Measurements from ENCODE around the gene STAT3.
"Not testable (repeated sequence)": the region's sequence is repeated elsewhere in the genome, so short reads cannot be mapped to it uniquely, and the experiment has no call there.

The STAT3 gene

GRCh38 chr17:42402117-42402516 is 13.9 kb upstream of the STAT3 start:
- H3K27ac ChIP-seq: peak overlapping the region in 1 of 2 donors; percentile 66
- H3K4me3 ChIP-seq: no peak overlapping the region
- no peak for DNase-seq (ENCODE audit: low spot score)
- no peak for TF ChIP-seq CTCF (IDR thresholded peaks at IDR 0.05)

- peak overlapping the region in 1 of 2 donors; percentile 19 for H3K27ac ChIP-seq
- not testable (repeated sequence) for H3K4me3 ChIP-seq; DNase-seq (ENCODE audit: low spot score)
Observed at GRCh38 chr17:42400844-42401375, 12.7 kb upstream of the STAT3 start.

GRCh38 chr17:42399948-42400843 is 12.0 kb upstream of the STAT3 start:
- H3K4me3 ChIP-seq: no peak overlapping the region
- no peak for DNase-seq (ENCODE audit: low spot score)
- H3K27ac ChIP-seq: peak overlapping the region in 1 of 2 donors; percentile 10
- TF ChIP-seq CTCF (IDR thresholded peaks at IDR 0.05): no peak

- Histone ChIP-seq H3K4me3 (no peak overlapping the region), H3K27ac (peak overlapping the region in 1 of 2 donors; percentile 57)
- no peak for DNase-seq (ENCODE audit: low spot score)
- no peak for TF ChIP-seq CTCF (IDR thresholded peaks at IDR 0.05)
Observed at GRCh38 chr17:42399121-42399520, 10.9 kb upstream of the STAT3 start.

GRCh38 chr17:42395601-42396000 is 7.4 kb upstream of the STAT3 start:
- not testable (repeated sequence) for DNase-seq (ENCODE audit: low spot score); H3K4me3 ChIP-seq; H3K27ac ChIP-seq

- Histone ChIP-seq H3K4me3 (no peak overlapping the region), H3K27ac (no peak overlapping the region)
- DNase-seq (ENCODE audit: low spot score): no peak
- no peak for TF ChIP-seq CTCF (IDR thresholded peaks at IDR 0.05)
Observed at GRCh38 chr17:42394838-42395237, 6.6 kb upstream of the STAT3 start.

- DNase-seq (ENCODE audit: low spot score): no peak
- H3K4me3 ChIP-seq: no peak overlapping the region
- no peak overlapping the region for H3K27ac ChIP-seq
- no peak for TF ChIP-seq CTCF (IDR thresholded peaks at IDR 0.05)
Observed at GRCh38 chr17:42392692-42393415, 4.6 kb upstream of the STAT3 start.

GRCh38 chr17:42391439-42391838 is 3.2 kb upstream of the STAT3 start:
- H3K4me3 ChIP-seq; H3K27ac ChIP-seq; DNase-seq (ENCODE audit: low spot score): not testable (repeated sequence)

Data from coronary artery (tissue), 2 donors.